NCI-H1694 (cell line): ENCODE results near the gene KCND3.

Experiments used
- DNase-seq: peaks from one replicate; lab custom pipeline; 2025; lab: John Stamatoyannopoulos, UW

Gene KCND3

GRCh38 chr1:111778066-111778465, 211.4 kb downstream of the KCND3 start:
- DNase-seq: no peak

- no peak for DNase-seq
Observed at GRCh38 chr1:111777301-111777700, 212.2 kb downstream of the KCND3 start.

DNA sequence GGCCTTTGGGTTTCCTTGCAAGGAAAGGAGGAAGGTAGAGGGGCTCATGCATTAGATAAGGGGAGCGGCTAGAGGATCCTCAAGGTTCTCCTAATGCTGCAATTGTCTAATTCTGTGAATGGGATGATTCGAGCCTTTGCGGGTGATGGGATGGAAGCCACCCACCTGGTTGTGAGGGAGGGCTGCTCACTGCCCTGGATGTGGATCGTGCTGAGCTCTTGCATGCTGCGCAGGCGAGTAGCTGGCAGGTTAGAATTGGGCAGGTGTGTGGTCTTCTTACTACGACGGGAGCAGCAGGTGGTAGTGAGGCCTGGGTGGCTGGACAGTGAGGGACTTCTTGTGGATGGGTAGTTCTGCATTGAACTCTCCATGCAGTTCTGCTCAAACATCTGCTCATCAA, 212.6 kb downstream of the KCND3 start:
- DNase-seq: no peak

DNA sequence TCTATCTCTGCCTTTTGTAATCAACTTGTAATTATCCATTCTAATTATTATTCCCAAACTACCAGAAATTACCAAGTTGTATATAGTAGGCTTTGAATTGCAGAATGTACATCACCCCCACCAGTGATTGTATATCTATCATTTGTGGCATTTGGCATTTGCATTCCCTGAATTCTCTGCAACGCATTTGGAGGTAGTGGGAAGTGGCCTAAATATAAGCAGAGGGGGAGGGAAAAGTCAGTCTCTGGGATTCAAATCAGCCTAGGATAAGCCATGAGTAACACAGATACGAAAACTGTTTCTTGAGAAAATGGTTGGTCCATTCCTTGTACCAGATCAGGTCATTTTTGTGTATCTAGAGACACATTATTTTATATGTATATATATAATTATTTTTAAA, 213.1 kb downstream of the KCND3 start:
- no peak for DNase-seq

GRCh38 chr1:111775966-111776365, 213.5 kb downstream of the KCND3 start:
- no peak for DNase-seq

DNA sequence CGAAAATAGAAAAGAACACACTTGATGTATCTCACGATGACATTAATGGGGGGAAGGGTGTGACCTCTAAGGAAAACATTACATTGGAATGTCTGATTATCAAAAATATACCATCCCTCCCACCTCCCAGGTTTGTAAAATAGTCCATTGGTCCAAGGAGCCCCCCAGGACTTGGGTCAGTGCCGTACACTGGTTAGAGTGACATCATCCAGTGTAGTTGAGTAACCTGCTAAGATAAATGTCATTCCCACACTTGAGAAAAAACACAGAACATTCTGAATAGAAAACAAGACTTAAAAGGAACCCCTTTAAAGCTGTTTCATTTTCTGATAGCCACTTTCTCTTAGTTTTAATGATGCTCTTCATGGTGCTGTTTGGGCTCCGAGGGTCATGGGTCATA, 218.6 kb downstream of the KCND3 start:
- no peak for DNase-seq

GRCh38 chr1:111769517-111770146, 219.8 kb downstream of the KCND3 start:
- DNase-seq: peak; percentile 71

GRCh38 chr1:111768625-111769024, 220.8 kb downstream of the KCND3 start:
- DNase-seq: no peak

GRCh38 chr1:111768023-111768422, 221.4 kb downstream of the KCND3 start:
- DNase-seq: no peak

- DNase-seq: no peak
Observed at GRCh38 chr1:111762332-111762731, 227.1 kb downstream of the KCND3 start.

- DNase-seq: no peak
Observed at GRCh38 chr1:111761717-111762116, 227.8 kb downstream of the KCND3 start.

GRCh38 chr1:111758373-111758772, 231.1 kb downstream of the KCND3 start:
- no peak for DNase-seq

- DNase-seq: no peak
Observed at GRCh38 chr1:111756124-111756513, 233.3 kb downstream of the KCND3 start.

GRCh38 chr1:111755331-111756123, 233.9 kb downstream of the KCND3 start, which contains the start of gene DDX20:
Gene DDX20, plus strand, starts transcription at chr1:111755901. Its CDS starts 24 bp downstream, at chr1:111755925.
- peak; percentile 91 for DNase-seq

DNA sequence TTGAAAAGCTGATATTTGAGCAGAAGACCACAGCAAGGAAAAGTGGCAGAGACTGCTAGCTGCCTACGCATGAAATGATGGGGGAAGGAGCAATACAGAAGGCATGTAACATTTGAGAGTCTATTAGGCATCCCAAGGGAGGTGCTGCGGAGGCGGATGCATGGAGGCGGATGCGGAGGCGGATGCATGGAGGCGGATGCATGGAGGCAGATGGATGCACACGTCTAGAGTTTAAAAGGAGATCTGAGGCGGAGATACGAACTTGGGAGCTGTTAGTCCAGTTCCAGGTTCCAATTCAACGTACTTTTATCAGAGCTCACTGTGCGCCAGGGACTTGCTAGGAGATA, 234.5 kb downstream of the KCND3 start:
- peak; percentile 84 for DNase-seq

DNA sequence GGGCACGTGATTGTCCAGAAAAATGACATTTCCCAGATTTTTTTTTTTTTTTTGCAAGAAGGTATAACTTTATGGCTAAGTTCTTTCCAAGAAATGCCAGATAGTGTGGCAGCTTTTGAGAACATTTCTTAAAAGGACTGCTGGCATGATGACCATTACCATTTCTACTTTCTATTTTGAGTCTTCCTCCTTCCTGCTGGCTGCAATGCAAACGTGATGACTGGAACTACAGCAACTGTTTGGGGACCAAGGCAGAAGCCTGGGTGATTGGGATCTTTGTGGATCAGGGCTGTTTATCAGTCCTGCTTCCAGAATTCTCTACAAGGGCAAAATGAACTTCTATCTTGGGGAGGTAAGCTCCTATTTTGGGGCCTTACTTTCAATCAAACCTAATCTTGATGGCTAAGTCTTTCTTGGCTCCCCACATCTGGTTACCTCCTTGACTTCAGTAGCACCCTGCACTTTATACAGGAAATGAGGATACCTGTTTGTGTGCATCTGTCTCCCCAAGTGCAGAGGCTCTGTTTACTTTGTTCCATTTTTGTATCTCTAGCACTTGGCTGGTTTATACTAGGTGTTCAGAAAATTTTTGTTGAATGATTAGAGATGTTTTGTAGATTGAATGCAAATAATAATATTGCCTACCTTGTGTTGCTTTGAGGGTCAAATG, 237.4 kb downstream of the KCND3 start:
- no peak for DNase-seq

GRCh38 chr1:111750856-111751255, 238.6 kb downstream of the KCND3 start:
- no peak for DNase-seq

DNA sequence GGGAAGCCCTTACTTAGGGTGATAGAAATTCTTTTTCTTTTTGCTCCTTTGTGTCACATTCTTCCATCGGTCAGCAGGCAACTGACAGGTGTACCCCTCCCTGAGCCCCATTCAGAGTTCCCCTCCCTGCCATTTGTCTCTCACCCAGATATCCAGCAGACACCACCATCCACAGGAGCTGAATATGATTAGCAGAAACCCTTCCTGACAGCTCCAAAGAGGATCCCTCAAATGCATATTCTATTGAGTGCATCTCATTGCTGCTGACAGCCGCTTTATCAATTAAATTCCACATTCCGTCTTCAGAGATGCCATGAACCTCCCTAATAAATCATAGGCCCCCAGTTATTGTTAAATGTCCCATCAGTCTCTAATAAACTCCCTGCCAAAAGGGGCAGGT, 239.8 kb downstream of the KCND3 start:
- DNase-seq: no peak

- no peak for DNase-seq
Observed at GRCh38 chr1:111747947-111748346, 241.5 kb downstream of the KCND3 start.

DNA sequence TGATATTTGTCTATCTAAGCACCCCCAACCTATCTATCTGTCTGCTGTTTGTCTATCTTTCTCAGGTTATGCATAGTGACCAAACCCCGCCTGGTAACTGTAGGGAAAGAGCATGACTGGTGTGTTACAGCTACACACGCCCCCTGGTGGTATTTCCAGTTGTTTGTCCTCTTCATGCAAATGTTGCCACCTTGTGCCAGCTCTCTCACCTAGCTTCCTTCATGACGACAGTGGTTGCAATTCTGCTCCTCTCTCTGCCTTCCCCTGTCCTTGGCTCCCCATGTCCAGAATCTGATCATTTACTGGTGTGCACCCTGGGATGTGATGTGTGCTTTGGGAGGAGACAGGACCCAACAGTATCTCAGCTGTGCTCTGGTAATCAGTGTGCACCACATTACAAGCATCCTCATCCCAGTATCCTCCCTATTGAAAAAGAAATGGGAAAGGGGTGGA, 242.2 kb downstream of the KCND3 start:
- peak; percentile 89 for DNase-seq

- no peak for DNase-seq
Observed at GRCh38 chr1:111746614-111746999, 242.9 kb downstream of the KCND3 start.

GRCh38 chr1:111745675-111746613, 243.5 kb downstream of the KCND3 start:
- no peak for DNase-seq
